K562 (cell line): ENCODE data around the gene KCTD15. TPM values are rescaled to one million over a fixed set of nuclear protein-coding genes. Genes with fewer than 3 reads are reported as not detected.

Experiments used
- BACH1 ChIP-seq: fragments of 200-800 bp; sonication (Bioruptor generic); IDR thresholded peaks from 2 replicates; pipeline ENCODE4 v1.6.1; 2016; ENCODE audit warnings: missing genetic modification characterization, missing compliant biosample characterization
- BCOR ChIP-seq: fragments of 450-650 bp; IDR thresholded peaks from 2 replicates; pipeline ENCODE4 v1.6.1; 2016
- CLOCK ChIP-seq: fragments of 250-450 bp; sonication (Bioruptor Pico); IDR thresholded peaks from 2 replicates; pipeline ENCODE4 v1.4.0; 2020; ENCODE audit warnings: mild to moderate bottlenecking, moderate library complexity, borderline replicate concordance
- CREM ChIP-seq: IDR thresholded peaks from 2 replicates; pipeline ENCODE4 v1.6.1; 2014; ENCODE audit warnings: antibody characterized with exemption, low read depth
- FOXJ3 ChIP-seq: sonication (generic); formaldehyde crosslinking; IDR thresholded peaks from 2 replicates; pipeline ENCODE4 v1.4.0; 2020; ENCODE audit warnings: mild to moderate bottlenecking, missing genetic modification reagents
- HDGF ChIP-seq: fragments of 450-650 bp; IDR thresholded peaks from 2 replicates; pipeline ENCODE4 v1.6.1; 2016
- HNRNPLL ChIP-seq: fragments of 200-400 bp; formaldehyde crosslinking; IDR thresholded peaks from 2 replicates; pipeline ENCODE4 v1.6.1; 2017; ENCODE audit warnings: low read length, low read depth, mild to moderate bottlenecking; ENCODE audit not compliant: poor library complexity, severe bottlenecking
- RBM22 ChIP-seq: fragments of 200-400 bp; formaldehyde crosslinking; IDR thresholded peaks from 2 replicates; pipeline ENCODE4 v1.6.1; 2018; ENCODE audit warnings: low read length, low read depth; ENCODE audit not compliant: poor library complexity, severe bottlenecking
- SIRT6 ChIP-seq: IDR thresholded peaks from one replicate; pipeline ENCODE4 v1.6.1; 2012; ENCODE audit warnings: low read depth, mild to moderate bottlenecking, control low read depth, inconsistent platforms, low read length, moderate library complexity
- SIX5 ChIP-seq, 2 experiments: IDR thresholded peaks; 2 replicates each; pipeline ENCODE4 v1.6.1; 2011; ENCODE audit warnings: low read length in 2 of 2, borderline replicate concordance in 1 of 2, low read depth in 1 of 2, mild to moderate bottlenecking in 1 of 2, moderate library complexity in 1 of 2; ENCODE audit not compliant: insufficient read depth in 1 of 2
- SP1 ChIP-seq: sonication (generic); formaldehyde crosslinking; IDR thresholded peaks from 2 replicates; pipeline ENCODE4 v1.8.1; 2022; ENCODE audit warnings: mild to moderate bottlenecking, missing genetic modification reagents
- U2AF2 ChIP-seq: fragments of 200-400 bp; formaldehyde crosslinking; optimal IDR thresholded peaks from 2 replicates; pipeline ENCODE3; 2017; ENCODE audit warnings: low read depth, mild to moderate bottlenecking, low read length
- ZEB2 ChIP-seq: fragments of 450-650 bp; IDR thresholded peaks from 2 replicates; pipeline ENCODE4 v1.6.1; 2016
- ZNF165 ChIP-seq: fragments of 250-450 bp; sonication (Bioruptor Pico); IDR thresholded peaks from 2 replicates; pipeline ENCODE4 v1.4.0; 2020; ENCODE audit warnings: borderline replicate concordance
- ZNF347 ChIP-seq: fragments of 450-650 bp; formaldehyde crosslinking; IDR thresholded peaks from 2 replicates; pipeline ENCODE4 v1.4.0; 2020; ENCODE audit warnings: low read depth, mild to moderate bottlenecking, moderate library complexity
- ZNF445 ChIP-seq: fragments of 250-450 bp; sonication (Bioruptor Pico); IDR thresholded peaks from 2 replicates; pipeline ENCODE4 v1.4.0; 2020; ENCODE audit warnings: low read depth, mild to moderate bottlenecking, moderate library complexity
- ZNF584 ChIP-seq: fragments of 200-800 bp; sonication (Bioruptor generic); IDR thresholded peaks from 2 replicates; pipeline ENCODE4 v1.6.1; 2016; ENCODE audit warnings: low read depth, mild to moderate bottlenecking, missing genetic modification characterization, missing compliant biosample characterization
- ZNF79 ChIP-seq: fragments of 250-450 bp; sonication (Bioruptor Pico); IDR thresholded peaks from 2 replicates; pipeline ENCODE4 v1.4.0; 2020; ENCODE audit warnings: low read depth, mild to moderate bottlenecking, moderate library complexity
- polyA plus RNA-seq, 8 experiments: library from polyadenylated mRNA; depleted of rRNA in 4 of 8; stranded (reverse) in 5 of 8; unstranded in 3 of 8; fragments of >200 nt; fragmentation: Nextera tagmentation in 2 of 8; fragmentation: Illumina TruSeq in 1 of 8; extraction: Ambion mirVana in 2 of 8; extraction: Trizol in 1 of 8; gene quantifications; 2 replicates each; pipeline versions ENCODE4 v1.2.1 to v1.2.3, GENCODE V29; 2011 to 2014; ENCODE audit warnings: inconsistent platforms in 1 of 8, missing spikeins in 1 of 8
- total RNA-seq, 7 experiments: library from RNA; depleted of rRNA in 6 of 7; stranded (reverse); fragments of >200 nt in 6 of 7; fragmentation: Illumina TruSeq in 2 of 7; extraction: Trizol in 2 of 7; gene quantifications; 2 replicates each; pipeline versions ENCODE4 v1.2.1 to v1.2.3, GENCODE V29; 2011 to 2021; ENCODE audit warnings: low replicate concordance in 1 of 7
- TF ChIP-seq, protein P1 (sequence below): fragments of 450-650 bp; formaldehyde crosslinking; IDR thresholded peaks from 2 replicates; pipeline ENCODE4 v1.4.0; 2020; ENCODE audit warnings: mild to moderate bottlenecking, moderate library complexity
- TF ChIP-seq, protein P2 (sequence below): fragments of 250-450 bp; sonication (Bioruptor Pico); IDR thresholded peaks from 2 replicates; pipeline ENCODE4 v1.8.0; 2022; ENCODE audit warnings: moderate library complexity, mild to moderate bottlenecking, inconsistent platforms
- TF ChIP-seq, protein P3 (sequence below): fragments of 450-650 bp; formaldehyde crosslinking; IDR thresholded peaks from 2 replicates; pipeline ENCODE4 v1.4.0; 2020; ENCODE audit warnings: mild to moderate bottlenecking
- TF ChIP-seq, protein P4 (sequence below): fragments of 450-650 bp; IDR thresholded peaks from 2 replicates; pipeline ENCODE4 v1.6.1; 2014; ENCODE audit warnings: low read depth, mild to moderate bottlenecking, moderate library complexity, borderline replicate concordance

KCTD15 gene
- total and polyA plus RNA-seq, 9 of the 15 experiments (the other 6 are each of a cell fraction or from before 2014, with no cell fraction given) = 1.7 to 49.0 (median 11.8) TPM

DNA sequence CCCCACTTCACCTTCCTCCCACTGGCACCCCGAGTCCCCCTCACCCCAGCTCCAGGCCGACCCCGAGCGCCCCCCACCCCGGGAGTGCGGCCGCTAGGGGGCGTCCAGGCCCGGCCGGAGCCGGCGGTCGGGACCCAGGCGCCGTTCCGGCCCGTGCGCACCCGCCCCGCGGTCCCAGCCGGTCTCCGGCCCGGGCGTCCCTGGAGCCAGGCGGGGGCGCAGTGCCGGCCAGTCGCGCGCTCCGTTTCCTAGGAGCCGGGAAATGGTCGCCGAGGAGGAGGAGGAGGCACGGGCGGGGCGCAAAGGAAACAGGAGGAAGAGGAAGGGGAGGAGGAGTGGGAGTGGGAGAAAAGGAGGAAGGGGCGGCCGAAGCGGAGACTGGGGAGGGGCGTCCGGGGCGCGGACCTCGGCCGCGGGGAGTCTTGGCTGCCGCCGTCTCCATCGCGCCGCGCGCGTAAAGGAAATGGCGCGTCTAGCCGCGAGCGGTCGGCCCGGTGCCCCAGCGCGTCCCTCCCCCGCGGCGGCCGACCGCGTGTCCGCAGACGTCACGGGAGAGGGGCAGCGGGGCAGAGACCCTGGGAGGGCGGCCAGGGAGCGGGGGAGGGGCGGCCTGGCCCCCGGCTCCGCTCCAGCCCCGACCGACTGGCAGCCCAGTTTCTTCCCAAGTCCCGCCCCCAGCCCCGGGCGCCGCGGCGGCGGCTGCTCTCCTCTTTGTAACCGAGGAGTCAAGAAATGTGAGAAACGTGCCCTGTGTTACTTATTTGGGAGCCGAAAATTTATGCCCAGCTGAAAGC lies 1.1 kb upstream of the KCTD15 start (continued):
- TF ChIP-seq, protein P1, sequence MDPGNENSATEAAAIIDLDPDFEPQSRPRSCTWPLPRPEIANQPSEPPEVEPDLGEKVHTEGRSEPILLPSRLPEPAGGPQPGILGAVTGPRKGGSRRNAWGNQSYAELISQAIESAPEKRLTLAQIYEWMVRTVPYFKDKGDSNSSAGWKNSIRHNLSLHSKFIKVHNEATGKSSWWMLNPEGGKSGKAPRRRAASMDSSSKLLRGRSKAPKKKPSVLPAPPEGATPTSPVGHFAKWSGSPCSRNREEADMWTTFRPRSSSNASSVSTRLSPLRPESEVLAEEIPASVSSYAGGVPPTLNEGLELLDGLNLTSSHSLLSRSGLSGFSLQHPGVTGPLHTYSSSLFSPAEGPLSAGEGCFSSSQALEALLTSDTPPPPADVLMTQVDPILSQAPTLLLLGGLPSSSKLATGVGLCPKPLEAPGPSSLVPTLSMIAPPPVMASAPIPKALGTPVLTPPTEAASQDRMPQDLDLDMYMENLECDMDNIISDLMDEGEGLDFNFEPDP (CRISPR knock-in tag) = no peak
- TF ChIP-seq HNRNPLL (peak; percentile 41), ZNF584 (CRISPR knock-in tag) (no peak), ZEB2 (no peak), SIX5 (IDR thresholded peaks at IDR 0.05; ENCODE audit: borderline replicate concordance in 1 of 2, insufficient read depth in 1 of 2, low read depth in 1 of 2, low read length in 2 of 2) (no peak), BCOR (no peak), ZNF445 (no peak), HDGF (no peak), FOXJ3 (CRISPR knock-in tag) (no peak), ZNF347 (no peak), SIRT6 (no peak), BACH1 (no peak), ZNF165 (CRISPR knock-in tag) (no peak), ZNF79 (no peak), CREM (no peak; the same call in 1 of the 2 replicates), RBM22 (no peak), U2AF2 (no peak), SP1 (CRISPR knock-in tag) (no peak), CLOCK (no peak)
- TF ChIP-seq, protein P2, sequence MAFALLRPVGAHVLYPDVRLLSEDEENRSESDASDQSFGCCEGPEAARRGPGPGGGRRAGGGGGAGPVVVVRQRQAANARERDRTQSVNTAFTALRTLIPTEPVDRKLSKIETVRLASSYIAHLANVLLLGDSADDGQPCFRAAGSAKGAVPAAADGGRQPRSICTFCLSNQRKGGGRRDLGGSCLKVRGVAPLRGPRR (CRISPR knock-in tag) = no peak
- TF ChIP-seq, protein P3, sequence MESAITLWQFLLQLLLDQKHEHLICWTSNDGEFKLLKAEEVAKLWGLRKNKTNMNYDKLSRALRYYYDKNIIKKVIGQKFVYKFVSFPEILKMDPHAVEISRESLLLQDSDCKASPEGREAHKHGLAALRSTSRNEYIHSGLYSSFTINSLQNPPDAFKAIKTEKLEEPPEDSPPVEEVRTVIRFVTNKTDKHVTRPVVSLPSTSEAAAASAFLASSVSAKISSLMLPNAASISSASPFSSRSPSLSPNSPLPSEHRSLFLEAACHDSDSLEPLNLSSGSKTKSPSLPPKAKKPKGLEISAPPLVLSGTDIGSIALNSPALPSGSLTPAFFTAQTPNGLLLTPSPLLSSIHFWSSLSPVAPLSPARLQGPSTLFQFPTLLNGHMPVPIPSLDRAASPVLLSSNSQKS (CRISPR knock-in tag) = no peak
- TF ChIP-seq, protein P4, sequence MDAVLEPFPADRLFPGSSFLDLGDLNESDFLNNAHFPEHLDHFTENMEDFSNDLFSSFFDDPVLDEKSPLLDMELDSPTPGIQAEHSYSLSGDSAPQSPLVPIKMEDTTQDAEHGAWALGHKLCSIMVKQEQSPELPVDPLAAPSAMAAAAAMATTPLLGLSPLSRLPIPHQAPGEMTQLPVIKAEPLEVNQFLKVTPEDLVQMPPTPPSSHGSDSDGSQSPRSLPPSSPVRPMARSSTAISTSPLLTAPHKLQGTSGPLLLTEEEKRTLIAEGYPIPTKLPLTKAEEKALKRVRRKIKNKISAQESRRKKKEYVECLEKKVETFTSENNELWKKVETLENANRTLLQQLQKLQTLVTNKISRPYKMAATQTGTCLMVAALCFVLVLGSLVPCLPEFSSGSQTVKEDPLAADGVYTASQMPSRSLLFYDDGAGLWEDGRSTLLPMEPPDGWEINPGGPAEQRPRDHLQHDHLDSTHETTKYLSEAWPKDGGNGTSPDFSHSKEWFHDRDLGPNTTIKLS = no peak
